Hematopoietic multipotent progenitor cell treated with erythropoietin and hydrocortisone succinate and interleukin-3 and kit ligand, for 4 days (in vitro differentiated cells): Measurements from ENCODE around the gene IL31RA.
"Not testable (repeated sequence)": the region's sequence is repeated elsewhere in the genome, so short reads cannot be mapped to it uniquely, and the experiment has no call there.

Source experiments
- DNase-seq: peaks from one replicate; pipeline ENCODE4 v3.0.0-alpha.2; 2015

IL31RA gene

GRCh38 chr5:55927861-55928655 is 76.9 kb downstream of the IL31RA start:
- DNase-seq: no peak

- DNase-seq: no peak
Observed at GRCh38 chr5:55929020-55929799, 78.1 kb downstream of the IL31RA start.

GRCh38 chr5:55932700-55933099 is 81.5 kb downstream of the IL31RA start:
- DNase-seq: no peak

- DNase-seq: no peak
Observed at GRCh38 chr5:55933377-55934114, 82.4 kb downstream of the IL31RA start.

- DNase-seq: no peak
Observed at GRCh38 chr5:55934115-55934613, 83.0 kb downstream of the IL31RA start.

- DNase-seq: no peak
Observed at GRCh38 chr5:55934720-55935119, 83.6 kb downstream of the IL31RA start.

- DNase-seq: no peak
Observed at GRCh38 chr5:55935371-55935770, 84.2 kb downstream of the IL31RA start.

GRCh38 chr5:55936100-55936693 is 85.0 kb downstream of the IL31RA start:
- DNase-seq: peak; percentile 91

GRCh38 chr5:55937598-55937997 is 86.4 kb downstream of the IL31RA start:
- DNase-seq: not testable (repeated sequence)

GRCh38 chr5:55941154-55941553 is 90.0 kb downstream of the IL31RA start:
- DNase-seq: not testable (repeated sequence)

- no peak for DNase-seq
Observed at GRCh38 chr5:55959208-55959607, 108.1 kb downstream of the IL31RA start.

- DNase-seq: no peak
Observed at GRCh38 chr5:55960779-55961178, 109.6 kb downstream of the IL31RA start.

GRCh38 chr5:55965525-55965924 is 114.4 kb downstream of the IL31RA start:
- no peak for DNase-seq

GRCh38 chr5:55966284-55966683 is 115.1 kb downstream of the IL31RA start:
- DNase-seq: no peak

- no peak for DNase-seq
Observed at GRCh38 chr5:55969956-55970355, 118.8 kb downstream of the IL31RA start.
